NCI-H2196 (cell line): ENCODE data around the gene SYNDIG1.

Experiments
- DNase-seq: peaks from one replicate; lab custom pipeline; 2025; ENCODE audit not compliant: unreplicated experiment; lab: John Stamatoyannopoulos, UW

The SYNDIG1 gene

DNA sequence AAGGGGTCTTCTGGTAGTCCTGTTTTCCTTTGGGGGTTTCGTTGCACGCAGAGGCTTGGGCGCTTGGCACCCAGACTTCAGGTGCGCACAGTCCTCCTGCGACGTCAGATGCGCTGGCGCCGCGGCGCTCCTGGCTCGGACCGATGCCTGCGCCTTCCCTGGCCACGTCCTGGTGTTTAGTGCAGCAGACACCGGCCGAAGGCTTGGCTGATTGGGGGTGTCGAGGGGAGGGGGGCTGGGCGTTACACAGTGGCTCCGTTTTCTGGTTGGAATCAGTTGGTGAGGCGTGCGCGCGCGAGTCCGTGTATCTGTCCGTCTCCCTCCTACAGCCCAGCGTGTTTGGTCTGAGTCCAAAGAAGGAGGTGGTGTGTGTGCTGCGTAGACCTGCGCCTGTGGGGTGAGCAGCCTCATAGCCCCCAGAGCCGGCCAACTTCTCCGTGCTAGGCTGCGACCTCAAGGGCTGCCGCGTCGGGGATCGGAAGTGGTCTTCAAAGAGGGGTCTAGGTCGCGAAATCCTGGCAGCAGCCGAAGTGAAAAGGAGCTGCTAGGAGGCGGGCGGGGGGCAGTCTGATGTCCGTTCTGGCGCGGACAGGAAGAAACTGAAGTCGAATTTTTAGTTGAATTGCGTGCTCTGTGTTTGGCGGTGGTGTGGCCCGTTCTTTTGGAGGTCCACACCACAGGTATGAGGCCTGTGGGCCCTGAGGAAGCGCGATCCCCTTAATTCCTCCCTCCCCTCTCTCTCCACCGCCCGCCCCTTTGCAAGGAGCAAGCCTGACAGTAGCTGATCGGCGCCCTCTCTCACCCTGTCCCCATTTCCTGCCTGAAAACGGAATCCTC, 1.5 kb downstream of the SYNDIG1 start:
- no peak for DNase-seq

DNA sequence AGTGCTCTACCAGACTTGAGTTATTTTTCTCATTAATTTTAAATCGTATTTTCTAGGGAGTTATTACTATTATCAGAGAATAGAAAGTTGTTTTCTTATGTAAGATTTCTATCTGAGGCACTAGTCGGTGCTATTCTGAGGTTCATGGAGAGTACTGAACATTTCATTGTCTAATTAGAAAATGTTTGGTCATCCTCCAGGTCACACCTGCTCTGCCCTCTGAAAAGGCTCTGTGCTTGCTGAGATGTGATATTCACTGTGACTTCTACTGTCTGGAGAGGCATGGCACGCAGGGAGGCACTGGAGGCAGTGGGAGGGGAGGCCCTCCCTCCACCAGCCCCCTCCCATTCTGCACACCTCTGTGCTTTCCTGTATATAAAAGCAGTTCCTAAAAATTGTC, 3.0 kb downstream of the SYNDIG1 start:
- no peak for DNase-seq

DNA sequence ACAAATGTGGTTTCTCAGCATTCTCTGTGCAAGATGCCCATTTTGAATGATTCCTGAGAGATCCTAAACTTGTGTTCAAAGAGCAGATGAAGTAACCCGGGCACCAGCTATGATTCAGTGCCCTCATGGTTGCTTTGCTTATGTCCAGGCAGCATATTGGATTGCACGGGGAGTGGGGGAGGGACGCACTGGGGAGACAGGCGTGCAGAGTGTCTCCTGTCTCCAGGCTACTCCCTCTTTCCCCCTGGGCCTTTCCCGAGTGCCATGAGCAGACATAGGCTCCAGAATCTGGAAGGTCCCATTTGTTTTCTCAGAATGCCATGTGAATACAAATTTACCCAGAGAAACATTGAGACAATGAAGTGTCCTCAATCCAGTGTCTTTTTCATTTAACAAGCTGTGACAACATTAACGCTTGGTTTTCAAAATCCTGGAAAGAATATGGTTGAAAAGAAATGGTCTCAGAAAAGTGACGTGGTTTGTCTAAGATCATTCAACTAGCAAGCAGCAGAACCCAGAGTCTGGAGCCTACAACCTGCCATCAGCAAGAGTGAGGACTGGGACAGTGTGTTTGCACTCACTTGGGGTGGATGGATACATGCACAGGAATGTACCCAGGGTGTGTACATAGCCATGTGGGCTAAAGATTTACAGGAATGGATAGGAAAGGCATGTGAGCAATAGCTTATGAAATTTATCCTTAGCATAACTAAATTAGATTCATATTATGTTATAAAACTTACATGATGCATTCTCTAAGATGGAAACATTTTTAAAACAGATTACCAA, 4.2 kb downstream of the SYNDIG1 start:
- no peak for DNase-seq

DNA sequence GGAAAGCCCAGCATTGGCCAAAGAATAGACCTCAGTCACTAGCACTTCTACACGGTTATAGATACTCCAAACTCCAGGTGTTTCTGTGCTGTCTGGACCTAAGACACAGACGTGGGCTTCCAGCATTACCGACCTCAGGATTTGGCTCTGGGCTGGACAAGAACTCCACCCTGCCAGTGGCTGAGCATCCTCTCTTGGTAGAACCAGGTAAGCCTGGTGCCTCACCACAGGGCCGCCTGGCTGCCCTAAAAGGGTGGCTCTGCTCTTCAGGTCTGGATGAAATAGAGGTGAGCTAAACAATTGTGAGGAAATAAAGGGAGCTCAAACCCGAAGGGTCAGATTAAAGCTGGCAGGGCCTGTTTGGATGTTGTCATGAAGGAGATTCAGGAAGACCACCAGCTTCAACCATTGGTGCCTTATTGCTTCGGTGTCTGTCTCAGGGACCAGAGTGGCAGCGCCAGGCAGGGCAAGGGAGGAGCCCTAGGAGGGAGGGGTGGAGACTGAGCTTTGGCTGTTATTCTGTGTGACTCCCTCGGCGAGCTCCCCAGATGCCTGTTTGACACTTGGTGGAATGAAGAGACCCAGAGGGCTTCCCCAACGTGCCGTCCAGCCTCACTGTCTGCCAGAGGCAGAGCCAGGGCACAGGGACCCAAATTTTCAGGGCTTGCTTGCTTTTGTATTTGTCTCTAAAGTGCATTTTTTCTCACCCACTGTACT, 8.6 kb downstream of the SYNDIG1 start:
- no peak for DNase-seq

DNA sequence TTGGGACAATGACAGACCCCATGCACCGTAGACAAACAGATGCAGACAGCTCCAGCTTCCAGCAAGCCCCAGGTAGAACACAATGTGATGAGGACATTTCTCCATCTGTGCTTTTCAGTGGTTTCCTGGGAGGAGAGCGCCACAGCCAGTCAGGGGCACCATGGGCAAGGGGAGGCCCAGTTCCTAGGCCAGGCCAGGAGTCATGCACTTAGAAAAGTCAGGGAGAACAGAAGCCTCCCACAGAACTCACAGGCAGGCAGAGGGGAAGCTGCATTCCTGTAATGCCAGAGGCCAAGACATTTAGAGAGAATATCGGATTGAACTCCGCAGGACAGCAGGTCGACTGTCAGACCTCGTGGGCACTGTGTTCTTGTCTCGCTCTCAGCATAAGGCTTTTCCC, 9.2 kb downstream of the SYNDIG1 start:
- no peak for DNase-seq

DNA sequence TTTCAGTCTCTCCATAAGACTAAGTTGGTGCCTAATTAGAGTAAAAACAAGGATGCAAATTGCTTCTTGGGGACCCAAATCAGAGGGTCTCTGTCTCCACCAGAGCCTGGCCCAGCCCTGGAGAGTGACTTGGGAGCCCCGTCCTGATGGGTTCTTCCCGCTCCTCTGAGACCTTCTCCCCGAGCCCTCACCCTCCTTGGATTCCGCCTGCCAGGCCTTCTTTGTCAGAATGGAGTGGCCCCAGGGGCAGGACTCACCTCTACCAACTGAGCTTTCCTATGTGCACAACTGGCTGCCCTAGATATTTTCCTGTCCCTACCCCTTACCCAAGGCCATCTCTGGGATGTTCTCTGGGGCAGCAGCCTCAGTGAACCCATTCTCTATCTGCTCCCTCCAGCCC, 9.7 kb downstream of the SYNDIG1 start:
- no peak for DNase-seq

DNA sequence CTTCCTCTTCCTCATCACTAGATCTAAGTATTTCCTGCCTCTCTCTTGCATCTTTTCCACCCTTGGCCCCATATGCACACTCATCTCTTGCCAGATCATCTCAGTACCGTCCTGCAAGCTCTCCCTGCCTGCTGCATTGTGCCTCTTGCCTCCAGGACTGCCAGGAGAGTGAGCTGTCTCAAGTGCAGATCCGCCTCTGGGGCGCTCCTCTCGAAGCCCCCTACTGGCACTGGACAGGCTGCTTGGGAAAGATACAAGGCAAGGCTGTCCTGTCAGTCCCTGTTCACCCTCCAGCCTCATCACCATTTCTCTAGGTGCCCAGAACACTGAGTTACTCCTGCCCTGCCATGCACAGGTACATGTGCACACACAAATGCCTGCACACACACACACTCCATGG, 10.2 kb downstream of the SYNDIG1 start:
- no peak for DNase-seq

DNA sequence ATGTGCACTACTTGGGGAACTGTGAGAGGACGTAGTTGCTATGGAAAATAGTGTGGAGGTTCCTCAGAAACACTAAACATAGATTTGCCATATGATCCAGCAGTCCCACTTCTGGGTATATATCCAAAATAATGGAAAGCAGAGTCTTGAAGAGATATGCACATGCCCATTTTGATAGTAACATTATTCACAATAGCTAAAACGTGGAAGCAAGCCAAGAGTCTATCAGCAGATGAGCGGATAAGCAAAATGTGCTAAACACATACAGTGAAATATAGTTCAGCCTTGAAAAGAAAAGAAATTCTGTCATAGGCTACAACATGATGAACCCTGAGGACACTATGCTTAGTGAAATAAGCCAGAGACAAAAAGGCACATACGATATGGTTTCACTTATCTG, 11.1 kb downstream of the SYNDIG1 start:
- DNase-seq: no peak

DNA sequence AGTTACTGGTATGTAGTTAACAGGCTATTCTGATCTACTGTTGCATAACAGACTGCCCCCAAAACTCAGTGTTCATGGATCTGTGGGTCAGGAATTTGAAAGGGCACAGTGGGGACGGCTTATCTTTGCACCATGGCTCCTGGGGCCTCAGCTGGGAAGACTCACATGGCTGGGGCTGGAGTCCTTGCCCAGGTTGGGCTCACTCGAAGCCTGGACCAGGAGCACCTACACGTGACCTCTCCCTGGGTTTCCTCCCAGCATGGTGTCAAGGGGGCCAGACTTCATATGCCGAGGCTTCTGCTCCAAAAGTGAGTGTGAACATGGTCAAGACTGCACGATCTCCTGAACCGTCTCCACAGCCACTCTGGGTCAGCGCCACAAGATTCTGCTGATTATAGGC, 11.7 kb downstream of the SYNDIG1 start:
- DNase-seq: no peak

DNA sequence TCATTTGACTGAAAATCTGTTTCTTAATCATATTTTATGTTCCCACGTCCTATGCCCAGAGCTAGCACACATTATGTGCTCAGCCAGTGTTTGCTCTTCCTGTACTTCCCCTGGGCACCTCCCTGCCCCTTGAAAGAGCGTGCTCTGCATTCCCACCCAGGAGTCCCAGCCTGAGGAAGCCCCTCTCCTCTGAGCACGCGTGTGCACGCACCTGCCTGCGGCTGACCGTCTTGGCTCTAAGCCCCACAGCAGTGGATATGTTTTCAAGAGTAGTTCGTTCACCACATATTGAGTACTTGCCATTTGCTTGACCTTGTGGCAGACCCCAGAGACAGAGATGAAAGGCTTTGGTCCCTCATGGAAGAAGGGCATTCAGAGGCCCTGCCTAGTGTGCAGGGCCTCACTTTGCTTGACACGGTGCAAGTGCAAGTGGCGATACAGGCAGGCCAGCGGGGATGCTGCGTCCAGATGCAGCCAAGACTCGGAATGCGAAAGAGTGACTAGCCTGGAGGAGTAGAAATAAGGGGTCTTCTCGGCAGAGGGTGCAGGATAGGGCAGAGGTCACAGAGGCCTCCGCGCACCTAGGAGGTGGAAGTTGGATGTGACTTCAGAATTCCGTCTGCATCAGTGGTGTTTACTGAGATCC, 14.1 kb downstream of the SYNDIG1 start:
- no peak for DNase-seq

DNA sequence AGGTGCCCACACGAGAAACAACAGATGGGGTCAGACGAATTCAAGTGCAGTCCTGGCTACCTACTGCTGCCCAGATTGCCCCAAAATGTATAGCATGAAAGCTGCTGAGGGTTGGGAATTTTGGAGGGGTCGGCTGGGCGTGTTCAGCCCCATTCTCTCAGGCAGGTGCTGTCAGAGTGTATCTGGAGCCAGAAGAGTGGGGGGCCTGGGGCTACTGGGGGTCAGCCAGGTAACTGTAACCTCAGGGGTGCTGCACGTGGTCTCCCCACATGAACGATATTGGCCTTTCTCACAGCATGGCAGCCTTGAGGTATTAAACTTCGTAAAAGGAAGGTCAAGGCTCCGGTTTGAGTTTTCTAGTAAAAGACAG, 14.6 kb downstream of the SYNDIG1 start:
- DNase-seq: no peak

DNA sequence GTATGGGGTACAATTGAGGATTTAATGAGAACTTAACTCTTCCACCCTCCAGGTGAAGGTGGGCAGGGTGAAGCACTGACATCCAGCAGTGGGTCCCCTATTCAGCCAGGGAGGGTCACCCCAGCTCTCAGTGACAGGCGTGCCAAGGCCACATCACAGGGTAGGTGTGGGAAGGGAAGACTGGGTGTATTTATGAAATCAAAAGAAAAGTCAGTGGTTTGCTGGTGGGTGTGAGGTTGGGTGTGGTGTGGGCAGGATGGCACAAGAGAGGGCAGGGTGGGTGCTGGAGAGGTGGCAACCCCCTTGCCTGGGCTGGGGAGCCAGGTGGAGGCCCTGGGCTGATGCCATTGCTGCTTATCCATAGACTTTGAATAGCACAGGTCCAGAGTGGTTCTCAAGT, 16.6 kb downstream of the SYNDIG1 start:
- no peak for DNase-seq

DNA sequence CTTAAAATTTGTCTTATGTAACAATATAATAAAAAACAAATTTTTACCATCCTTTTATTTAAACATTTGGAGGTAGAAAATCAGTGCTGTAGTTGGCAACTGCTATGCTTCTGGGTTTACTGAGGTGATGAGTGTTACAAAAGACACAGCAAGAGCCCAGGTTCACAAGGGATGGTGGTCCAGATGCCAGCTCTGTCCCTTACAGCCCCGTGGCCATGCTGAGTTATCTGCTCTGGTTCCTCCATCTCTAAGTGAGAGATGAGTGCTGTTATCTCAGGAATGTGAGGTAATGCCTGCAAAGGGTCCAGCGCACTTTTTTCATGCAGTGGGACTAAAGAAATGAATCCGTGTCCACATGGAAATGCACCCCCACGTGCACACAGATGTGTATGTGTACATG, 17.8 kb downstream of the SYNDIG1 start:
- no peak for DNase-seq

DNA sequence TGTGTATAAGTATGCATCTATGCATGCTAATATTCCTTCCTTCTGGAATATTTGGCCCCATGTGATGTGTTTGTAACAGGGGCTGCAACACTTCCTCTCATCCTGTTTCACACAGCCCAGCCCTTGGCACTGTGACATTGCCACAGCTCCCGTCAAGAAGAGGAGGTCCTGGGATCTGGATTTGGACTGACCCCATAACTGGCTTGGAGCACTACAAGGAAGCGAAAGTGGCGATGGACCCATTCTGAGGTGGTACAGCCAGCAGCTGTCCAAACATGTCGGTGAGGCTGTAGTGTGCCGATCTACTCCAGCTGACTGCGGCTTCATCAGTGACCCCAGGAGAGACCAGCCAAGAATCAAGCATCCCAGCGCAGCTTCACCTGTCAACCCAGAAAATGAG, 18.2 kb downstream of the SYNDIG1 start:
- DNase-seq: no peak

DNA sequence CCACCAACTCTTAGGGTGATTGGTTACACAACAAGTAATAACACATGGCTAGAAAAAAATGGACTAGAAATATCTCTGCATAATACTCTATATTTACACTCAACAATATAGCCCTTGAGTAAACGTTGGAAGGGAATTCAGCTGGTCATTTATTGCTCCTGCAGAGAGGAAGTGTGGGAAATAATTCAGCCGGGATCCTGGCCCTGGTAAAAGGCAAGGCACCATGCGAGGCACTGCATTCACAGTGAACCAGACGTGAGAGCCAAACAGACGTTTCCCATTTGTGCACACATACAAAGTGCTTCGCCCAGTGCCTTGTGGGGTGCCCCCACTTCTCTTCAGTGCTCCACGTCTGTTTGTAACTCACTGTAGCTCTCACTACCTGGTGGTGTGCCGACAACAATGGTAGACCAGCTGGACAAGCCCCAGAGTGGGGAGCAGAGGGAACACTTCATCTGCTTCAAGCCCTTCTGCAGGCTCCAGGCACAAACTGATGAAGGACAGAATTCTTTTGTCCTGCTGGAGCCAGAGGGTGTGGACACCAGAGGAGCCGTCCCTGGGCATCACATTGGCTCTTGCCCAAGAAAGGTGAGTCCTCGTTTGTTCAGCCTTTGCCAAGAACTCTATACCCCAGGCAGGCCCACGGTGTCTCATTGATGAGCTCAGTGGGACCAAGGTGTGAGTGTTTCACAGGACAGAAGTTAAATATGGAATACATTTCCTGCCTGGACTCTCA, 18.8 kb downstream of the SYNDIG1 start:
- DNase-seq: no peak

DNA sequence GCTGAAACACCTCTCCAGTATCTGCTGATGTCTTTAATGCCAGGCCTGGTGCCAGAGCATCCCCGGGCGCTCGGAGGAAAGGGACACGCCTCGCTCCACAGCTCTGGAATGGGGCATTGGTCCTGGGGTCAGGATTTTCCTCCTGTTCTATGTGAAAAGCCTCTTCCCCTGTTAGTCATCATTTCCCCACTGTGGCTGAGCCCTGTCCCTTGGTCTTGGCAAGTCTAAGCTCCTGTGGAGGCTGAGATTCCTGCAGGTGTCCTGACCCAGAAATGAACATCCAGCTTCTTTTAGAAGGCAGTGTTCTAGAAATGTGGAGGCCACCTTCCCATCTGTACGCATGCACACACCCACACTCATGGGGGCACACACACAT, 19.4 kb downstream of the SYNDIG1 start:
- DNase-seq: no peak

DNA sequence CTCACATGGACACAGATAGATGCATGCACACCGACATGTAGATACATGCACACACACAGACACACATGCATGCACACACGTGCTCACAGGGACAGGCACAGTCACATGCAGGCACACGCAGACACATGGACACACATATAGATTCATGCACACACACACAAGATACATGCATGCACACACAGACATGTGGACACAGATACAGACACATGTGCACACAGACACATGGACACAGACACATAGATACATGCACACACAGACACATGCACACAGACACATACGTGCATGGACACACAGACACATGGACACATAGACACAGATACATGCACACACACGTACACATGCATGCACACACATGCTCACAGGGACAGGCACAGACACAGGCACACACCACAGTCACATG, 19.8 kb downstream of the SYNDIG1 start:
- no peak for DNase-seq

DNA sequence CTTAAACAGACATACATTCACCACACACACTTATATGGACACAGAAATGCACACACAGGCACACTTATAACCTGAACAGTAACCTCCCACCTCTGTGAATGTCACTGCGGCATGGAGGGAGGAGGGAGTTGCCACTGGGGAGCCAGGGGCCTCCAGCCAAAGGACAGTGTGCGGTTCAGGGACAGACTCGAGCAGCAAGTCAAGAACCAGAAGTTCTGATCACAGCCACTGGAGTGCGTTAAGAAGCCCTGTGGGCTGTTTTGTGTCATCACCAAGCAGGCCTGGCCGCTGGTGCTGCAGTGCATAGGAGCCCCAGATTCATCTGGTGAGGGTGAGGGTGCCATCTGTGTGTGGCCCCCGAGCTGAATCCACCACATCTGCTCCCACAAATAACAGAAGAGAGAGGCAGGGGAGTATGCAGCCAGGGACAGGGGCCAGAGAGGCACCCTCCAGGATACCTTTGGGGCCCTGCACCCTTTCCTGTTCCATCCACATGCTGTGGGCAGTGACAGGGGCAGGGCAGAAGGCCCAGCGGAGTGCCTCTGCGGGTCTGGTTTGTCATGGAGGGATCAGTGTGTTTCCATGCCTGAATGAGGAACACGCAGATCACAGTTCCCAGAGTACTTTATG, 20.3 kb downstream of the SYNDIG1 start:
- no peak for DNase-seq

DNA sequence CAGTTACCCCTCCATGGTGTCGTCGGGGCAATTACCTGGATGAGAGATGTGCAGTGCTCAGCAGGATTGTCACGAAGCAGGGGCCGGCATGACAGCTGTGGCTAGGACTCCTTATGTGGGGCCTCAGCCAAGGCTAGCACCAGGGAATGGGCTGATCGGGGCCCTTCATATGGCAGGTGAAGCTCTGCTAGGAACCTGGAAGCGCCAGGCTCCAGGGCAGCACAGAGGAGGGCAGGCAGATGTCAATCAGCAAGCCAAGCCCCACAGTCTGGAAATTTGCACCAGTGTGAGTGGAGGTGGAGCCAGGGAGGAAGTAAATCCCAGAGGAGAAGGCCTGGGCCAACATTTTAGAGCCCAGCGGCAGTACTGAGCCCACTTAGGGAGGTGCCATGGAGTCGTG, 21.2 kb downstream of the SYNDIG1 start:
- no peak for DNase-seq

DNA sequence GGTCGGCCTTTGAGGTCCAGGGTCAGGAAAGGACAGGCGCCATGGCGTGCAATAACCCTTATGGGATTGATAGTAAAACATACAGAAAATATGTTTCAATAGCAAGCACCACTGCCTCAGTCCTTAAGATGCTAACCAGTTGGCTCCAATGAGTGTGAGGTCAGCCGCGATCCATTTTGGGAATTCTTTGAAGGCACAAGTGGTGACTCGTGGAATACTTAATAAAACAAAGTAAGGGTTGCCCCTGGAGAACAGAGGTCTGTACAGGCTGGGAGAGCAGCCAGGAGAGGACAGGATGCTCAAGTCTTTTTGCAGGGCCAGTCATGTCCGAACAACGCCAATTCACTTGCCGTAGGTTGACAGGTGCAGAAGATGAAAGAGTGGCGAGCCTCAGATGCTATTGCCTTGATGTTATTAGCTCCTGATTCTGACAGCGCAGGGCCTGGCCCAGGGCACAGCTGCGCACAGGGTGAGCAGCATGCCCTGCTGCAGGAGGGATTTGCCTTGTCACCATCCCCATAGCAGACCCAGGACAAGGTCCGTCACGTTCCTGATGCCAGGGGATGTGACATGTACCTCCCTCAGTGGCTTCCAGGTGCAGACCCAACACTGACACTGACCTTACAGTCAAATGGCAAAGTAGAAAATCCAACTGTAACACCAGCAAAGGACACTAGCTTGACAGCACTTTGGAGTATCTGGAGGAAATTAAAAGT, 21.8 kb downstream of the SYNDIG1 start:
- DNase-seq: no peak
